Gastrocnemius medialis (tissue), 4 donors: ENCODE data around the gene INAVA.

ENCODE experiments used
- CTCF ChIP-seq, 5 experiments: fragments of 450-650 bp in 3 of 5; fragments of 200-600 bp in 2 of 5; sonication (generic) in 2 of 5; IDR thresholded peaks in 4 of 5; conservative IDR thresholded peaks in 1 of 5; 1 replicate in 4 of 5; 2 replicates in 1 of 5; pipeline ENCODE4 v1.5.1; 2016 to 2019; ENCODE audit warnings: antibody characterized with exemption in 5 of 5, mild to moderate bottlenecking in 3 of 5, moderate library complexity in 3 of 5
- POLR2A ChIP-seq, 2 donors: fragments of 450-650 bp; IDR thresholded peaks; one replicate each; pipeline ENCODE4 v1.6.1; 2017; ENCODE audit warnings: antibody characterized with exemption in 2 of 2, mild to moderate bottlenecking in 2 of 2, moderate library complexity in 2 of 2

GRCh38 chr1:200931776-200932175, 37.1 kb downstream of the INAVA start:
- no peak for TF ChIP-seq POLR2A (IDR thresholded peaks at IDR 0.05)
- TF ChIP-seq CTCF (IDR thresholded peaks at IDR 0.05 in 4 of 5, conservative IDR thresholded peaks at IDR 0.05 in 1 of 5) = no peak
